A673 (cell line): ENCODE data around the gene B4GALNT3.

ENCODE experiments used
- EZH2 ChIP-seq: fragments of 200-600 bp; sonication (generic); IDR thresholded peaks from 2 replicates; pipeline ENCODE4 v1.6.1; 2017; ENCODE audit warnings: borderline replicate concordance, low read depth, mild to moderate bottlenecking, mixed read lengths, antibody characterized with exemption, low read length; ENCODE audit not compliant: poor library complexity, severe bottlenecking
- TF ChIP-seq, protein P1 (sequence below): fragments of 300-800, 200-600 bp; sonication (generic); conservative IDR thresholded peaks from 2 replicates; pipeline ENCODE4 v1.5.1; 2017; ENCODE audit warnings: low read depth, mild to moderate bottlenecking, antibody characterized with exemption, low read length, moderate library complexity, mixed read lengths

DNA sequence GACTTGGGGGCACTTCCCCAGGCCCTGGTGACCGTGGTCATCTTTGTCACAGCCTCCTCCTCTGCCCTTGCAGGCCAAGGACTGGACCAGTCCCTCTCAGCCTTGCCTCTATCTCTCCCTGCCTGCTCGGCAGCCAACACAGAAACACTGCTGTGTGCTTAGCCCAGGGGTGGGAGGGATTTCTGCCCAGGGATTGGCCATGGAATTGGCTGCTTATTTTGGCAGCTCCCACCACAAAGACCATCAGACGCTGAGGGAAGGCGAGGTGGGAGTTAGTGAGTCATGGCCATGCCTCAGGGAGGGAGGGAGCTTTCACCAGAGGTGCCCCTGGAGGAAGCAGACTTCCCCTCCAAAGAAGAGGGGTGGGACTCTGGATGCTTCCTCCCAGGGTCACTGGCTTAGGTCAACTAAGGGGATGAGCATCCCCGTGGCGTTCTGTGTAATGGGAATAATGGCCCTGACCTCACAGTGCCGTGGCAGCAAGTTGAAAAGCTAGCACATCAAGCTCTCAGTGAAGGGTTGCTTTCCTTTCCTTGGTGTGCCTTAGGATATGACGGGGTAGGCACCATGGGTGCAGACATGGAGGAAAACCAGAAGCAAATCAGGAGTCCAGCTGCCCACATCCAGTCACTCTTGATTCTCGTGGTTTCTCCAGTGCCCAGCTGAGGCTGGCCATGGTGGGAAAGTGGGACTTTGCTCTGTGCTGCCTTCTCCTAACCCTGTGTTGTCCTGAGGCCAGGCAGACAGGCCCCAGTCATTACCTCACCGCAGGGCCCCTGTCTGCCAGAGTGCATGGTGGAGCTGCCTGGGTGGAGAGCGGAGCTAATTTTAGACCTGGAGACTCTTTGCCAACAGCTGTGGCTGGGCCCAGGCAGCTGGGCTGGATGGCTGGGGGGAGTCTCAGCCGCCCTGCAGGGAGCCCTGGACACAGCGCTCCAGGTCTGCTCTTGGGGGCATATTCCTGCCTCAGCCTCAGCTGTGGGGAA is 21.4 kb downstream of the B4GALNT3 start:
- TF ChIP-seq, protein P1, sequence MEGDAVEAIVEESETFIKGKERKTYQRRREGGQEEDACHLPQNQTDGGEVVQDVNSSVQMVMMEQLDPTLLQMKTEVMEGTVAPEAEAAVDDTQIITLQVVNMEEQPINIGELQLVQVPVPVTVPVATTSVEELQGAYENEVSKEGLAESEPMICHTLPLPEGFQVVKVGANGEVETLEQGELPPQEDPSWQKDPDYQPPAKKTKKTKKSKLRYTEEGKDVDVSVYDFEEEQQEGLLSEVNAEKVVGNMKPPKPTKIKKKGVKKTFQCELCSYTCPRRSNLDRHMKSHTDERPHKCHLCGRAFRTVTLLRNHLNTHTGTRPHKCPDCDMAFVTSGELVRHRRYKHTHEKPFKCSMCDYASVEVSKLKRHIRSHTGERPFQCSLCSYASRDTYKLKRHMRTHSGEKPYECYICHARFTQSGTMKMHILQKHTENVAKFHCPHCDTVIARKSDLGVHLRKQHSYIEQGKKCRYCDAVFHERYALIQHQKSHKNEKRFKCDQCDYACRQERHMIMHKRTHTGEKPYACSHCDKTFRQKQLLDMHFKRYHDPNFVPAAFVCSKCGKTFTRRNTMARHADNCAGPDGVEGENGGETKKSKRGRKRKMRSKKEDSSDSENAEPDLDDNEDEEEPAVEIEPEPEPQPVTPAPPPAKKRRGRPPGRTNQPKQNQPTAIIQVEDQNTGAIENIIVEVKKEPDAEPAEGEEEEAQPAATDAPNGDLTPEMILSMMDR = no peak
- TF ChIP-seq EZH2 = no peak
